H9 (cell line): ENCODE measurements around the gene TIMM10B. TPM values are rescaled to one million over a fixed set of nuclear protein-coding genes. Genes with fewer than 3 reads are reported as not detected.
A peak's percentile ranks its signal among the peaks of the same experiment; 100 is the strongest.

Experiments used
- DNase-seq: peaks from one replicate; pipeline ENCODE4 v3.0.0-alpha.2; 2017
- H2AFZ ChIP-seq: one replicate; pipeline ENCODE4 v1.6.1; 2013; ENCODE audit warnings: mild to moderate bottlenecking, low read length, control low read depth, moderate library complexity
- H2AK5ac ChIP-seq: 2 replicates; pipeline ENCODE4 v1.6.1; 2013; ENCODE audit warnings: low read length, control low read depth, mixed read lengths; ENCODE audit not compliant: insufficient read length
- H2BK120ac ChIP-seq: one replicate; pipeline ENCODE4 v1.6.1; 2013; ENCODE audit warnings: low read depth, mild to moderate bottlenecking, low read length, control low read depth, inconsistent platforms; ENCODE audit not compliant: poor library complexity, severe bottlenecking
- H2BK12ac ChIP-seq: 2 replicates; pipeline ENCODE4 v1.6.1; 2013; ENCODE audit warnings: low read length, control low read depth, mixed read lengths, low read depth; ENCODE audit not compliant: insufficient read length
- H2BK15ac ChIP-seq: 2 replicates; pipeline ENCODE4 v1.6.1; 2013; ENCODE audit warnings: low read depth, low read length, control low read depth
- H2BK20ac ChIP-seq: one replicate; pipeline ENCODE4 v1.6.1; 2013; ENCODE audit warnings: low read depth, mild to moderate bottlenecking, low read length, control low read depth, inconsistent platforms; ENCODE audit not compliant: poor library complexity, severe bottlenecking
- H2BK5ac ChIP-seq: 2 replicates; pipeline ENCODE4 v1.6.1; 2013; ENCODE audit warnings: low read length, control low read depth, mixed read lengths; ENCODE audit not compliant: insufficient read length
- H3K14ac ChIP-seq: 2 replicates; pipeline ENCODE4 v1.6.1; 2013; ENCODE audit warnings: low read length, control low read depth; ENCODE audit not compliant: insufficient read depth
- H3K18ac ChIP-seq: 2 replicates; pipeline ENCODE4 v1.6.1; 2013; ENCODE audit warnings: low read depth, mild to moderate bottlenecking, mixed read lengths, low read length, control low read depth; ENCODE audit not compliant: insufficient read length
- H3K23ac ChIP-seq: 2 replicates; pipeline ENCODE4 v1.6.1; 2013; ENCODE audit warnings: low read length, control low read depth, mixed read lengths, low read depth; ENCODE audit not compliant: insufficient read length
- H3K23me2 ChIP-seq: 2 replicates; pipeline ENCODE4 v1.6.1; 2013; ENCODE audit warnings: low read depth, mild to moderate bottlenecking, mixed read lengths, low read length, control low read depth; ENCODE audit not compliant: insufficient read length, poor library complexity, severe bottlenecking
- H3K27ac ChIP-seq: 2 replicates; pipeline ENCODE4 v1.5.1; 2013; ENCODE audit warnings: low read length, control low read depth, mixed read lengths, low read depth; ENCODE audit not compliant: insufficient read length
- H3K27me3 ChIP-seq: 2 replicates; pipeline ENCODE4 v1.6.1; 2013; ENCODE audit warnings: low read length, control low read depth, inconsistent platforms; ENCODE audit not compliant: insufficient read depth
- H3K4ac ChIP-seq: 2 replicates; pipeline ENCODE4 v1.6.1; 2013; ENCODE audit warnings: low read depth, mild to moderate bottlenecking, control low read depth, inconsistent platforms, low read length, moderate library complexity
- H3K4me1 ChIP-seq: 2 replicates; pipeline ENCODE4 v1.6.1; 2013; ENCODE audit warnings: low read length, control low read depth, inconsistent platforms; ENCODE audit not compliant: insufficient read depth
- H3K4me2 ChIP-seq: 2 replicates; pipeline ENCODE4 v1.6.1; 2013; ENCODE audit warnings: low read length, control low read depth, mixed read lengths; ENCODE audit not compliant: insufficient read length, insufficient read depth
- H3K56ac ChIP-seq: 2 replicates; pipeline ENCODE4 v1.6.1; 2013; ENCODE audit warnings: low read depth, mild to moderate bottlenecking, mixed read lengths, low read length, control low read depth; ENCODE audit not compliant: insufficient read length
- H3K79me1 ChIP-seq: 2 replicates; pipeline ENCODE4 v1.6.1; 2013; ENCODE audit warnings: low read depth, mild to moderate bottlenecking, moderate library complexity, low read length, control low read depth, inconsistent platforms; ENCODE audit not compliant: insufficient read depth, poor library complexity, severe bottlenecking
- H3K79me2 ChIP-seq: 2 replicates; pipeline ENCODE4 v1.6.1; 2013; ENCODE audit warnings: low read length, control low read depth, inconsistent platforms; ENCODE audit not compliant: insufficient read depth
- H3K9ac ChIP-seq: 2 replicates; pipeline ENCODE4 v1.6.1; 2013; ENCODE audit warnings: low read length, control low read depth, mixed read lengths; ENCODE audit not compliant: insufficient read length; ENCODE audit errors: extremely low read depth
- H3K9me3 ChIP-seq: one replicate; pipeline ENCODE4 v1.6.1; 2013; ENCODE audit warnings: low read depth, low read length, inconsistent platforms; ENCODE audit not compliant: control insufficient read depth
- H3T11ph ChIP-seq: one replicate; pipeline ENCODE4 v1.6.1; 2013; ENCODE audit warnings: mild to moderate bottlenecking, low read length, control low read depth, inconsistent platforms
- H4K20me1 ChIP-seq: one replicate; pipeline ENCODE4 v1.6.1; 2013; ENCODE audit not compliant: control insufficient read depth, insufficient read length, insufficient read depth
- H4K5ac ChIP-seq: 2 replicates; pipeline ENCODE4 v1.6.1; 2013; ENCODE audit warnings: low read depth, mild to moderate bottlenecking, mixed read lengths, low read length, control low read depth; ENCODE audit not compliant: insufficient read length
- H4K8ac ChIP-seq: replicated peaks from 2 replicates; pipeline ENCODE4 v1.6.1; 2013; ENCODE audit warnings: low read length, control low read depth, mixed read lengths, low read depth; ENCODE audit not compliant: insufficient read length
- H4K91ac ChIP-seq: 2 replicates; pipeline ENCODE4 v1.6.1; 2013; ENCODE audit warnings: low read depth, mild to moderate bottlenecking, moderate library complexity, mixed read lengths, low read length, control low read depth; ENCODE audit not compliant: insufficient read length
- H3K27ac Mint-ChIP-seq, 3 experiments: 2 replicates in 2 of 3; 3 replicates in 1 of 3; pipeline ENCODE4 v1.8.0; 2020 to 2021; ENCODE audit warnings: mixed read lengths in 3 of 3, mild to moderate bottlenecking in 1 of 3, moderate library complexity in 1 of 3
- H3K27me3 Mint-ChIP-seq: 2 replicates; pipeline ENCODE4 v1.8.0; 2021; ENCODE audit warnings: low read depth, mild to moderate bottlenecking, moderate library complexity, mixed read lengths
- H3K36me3 Mint-ChIP-seq, 3 experiments: 2 replicates in 2 of 3; 3 replicates in 1 of 3; pipeline ENCODE4 v1.8.0; 2020 to 2021; ENCODE audit warnings: low read depth in 3 of 3, mixed read lengths in 3 of 3; ENCODE audit not compliant: insufficient read depth in 1 of 3
- H3K4me1 Mint-ChIP-seq, 2 experiments: 2 replicates each; pipeline ENCODE4 v1.8.0; 2020; ENCODE audit warnings: mixed read lengths in 2 of 2
- H3K4me3 Mint-ChIP-seq, 2 experiments: 2 replicates in 1 of 2; 3 replicates in 1 of 2; pipeline ENCODE4 v1.8.0; 2020 to 2021; ENCODE audit warnings: mild to moderate bottlenecking in 2 of 2, mixed read lengths in 2 of 2, moderate library complexity in 1 of 2
- H3K9me3 Mint-ChIP-seq, 2 experiments: 2 replicates in 1 of 2; 3 replicates in 1 of 2; pipeline ENCODE4 v1.8.0; 2020; ENCODE audit warnings: mild to moderate bottlenecking in 2 of 2, mixed read lengths in 2 of 2, moderate library complexity in 1 of 2
- CTCF ChIP-seq: fragments of 200-600 bp; sonication (generic); conservative IDR thresholded peaks from 3 replicates; pipeline ENCODE4 v1.8.0; 2021; ENCODE audit warnings: antibody characterized with exemption, mild to moderate bottlenecking
- WGBS: extraction: QIAGEN DNeasy Blood & Tissue Kit; methylation state at CpG from one replicate; pipeline ENCODE4 v1.1.7; 2013; ENCODE audit warnings: missing lambda C conversion rate, low lambda C conversion rate, mixed read lengths; ENCODE audit not compliant: insufficient read length; ENCODE audit errors: extremely low coverage; 5-methylcytosine and 5-hydroxymethylcytosine counted together
- total RNA-seq: library from RNA; stranded (reverse); gene quantifications from 2 replicates; pipeline ENCODE4 v1.2.1, GENCODE V29; 2021

The TIMM10B gene
- total RNA-seq, 1 experiment from 2014 or later = 49.9 TPM

GRCh38 chr11:6482441-6482840, 1.1 kb downstream of the TIMM10B start:
- H3K27ac Mint-ChIP-seq = peak overlapping the region in 2 of 3 experiments; percentile 22 to 62; a peak in 3 of 7 replicates
- peaks cover 11 to 13% of the 10 kb centered on the region in 2 experiments for H3K4me1 Mint-ChIP-seq
- no CpG with 5 or more reads among the region's 4 CpGs for WGBS

More at GRCh38 chr11:6482441-6482840, 1.1 kb downstream of the TIMM10B start:
- H3K56ac ChIP-seq = no peak overlapping the region
- H3K9me3 ChIP-seq = no peaks in the 10 kb centered on the region
- no peaks in the 10 kb centered on the region; the same call in 1 of the 2 replicates for H3K27me3 Mint-ChIP-seq
- H3K27me3 ChIP-seq = no peaks in the 10 kb centered on the region
- peaks cover 13% of the 10 kb centered on the region for H3K23me2 ChIP-seq
- no peaks in the 10 kb centered on the region for H4K20me1 ChIP-seq
- no peak for DNase-seq
- no peak overlapping the region for H2BK20ac ChIP-seq
- peaks cover 36 to 45% (median 40%) of the 10 kb centered on the region in 3 experiments for H3K36me3 Mint-ChIP-seq
- no peak overlapping the region for H3K18ac ChIP-seq
- H3K9ac ChIP-seq = no peak overlapping the region
- peaks cover 16% of the 10 kb centered on the region for H3K79me1 ChIP-seq
- no peak overlapping the region for H2BK120ac ChIP-seq
- no peak overlapping the region for H2AK5ac ChIP-seq
- H2BK15ac ChIP-seq = no peak overlapping the region
- peak overlapping the region; percentile 98 to 99 for H3K4me3 Mint-ChIP-seq
- H3K14ac ChIP-seq = no peak overlapping the region
- no peak overlapping the region for H2BK12ac ChIP-seq
- H3T11ph ChIP-seq = no peak overlapping the region
- H3K27ac ChIP-seq = no peak overlapping the region
- no peaks in the 10 kb centered on the region; the same call in 1 of the 2 replicates for H3K4me1 ChIP-seq
- H2BK5ac ChIP-seq = no peak overlapping the region
- H3K9me3 Mint-ChIP-seq = no peaks in the 10 kb centered on the region
- no peak overlapping the region for H3K4ac ChIP-seq
- H4K5ac ChIP-seq = no peak overlapping the region
- TF ChIP-seq CTCF = no peak
- H4K91ac ChIP-seq = no peak overlapping the region
- H4K8ac ChIP-seq = no peak overlapping the region
- peaks cover 18% of the 10 kb centered on the region; the same call in 1 of the 2 replicates for H3K79me2 ChIP-seq
- no peak overlapping the region for H2AFZ ChIP-seq
- H3K23ac ChIP-seq = no peak overlapping the region
- peak overlapping the region; percentile 80 for H3K4me2 ChIP-seq
